ENCODE results near the gene KCNJ14.

- TF ChIP-seq CTCF (IDR thresholded peaks at IDR 0.05): no peak
- no peak for TF ChIP-seq POLR2AphosphoS5 (IDR thresholded peaks at IDR 0.05)
- no peak for TF ChIP-seq POLR2A (IDR thresholded peaks at IDR 0.05)
These were observed 27.9 kb downstream of the KCNJ14 start for GRCh38 chr19:48483301-48483700.
